Tibial nerve (tissue), 4 donors: ENCODE measurements around the gene DNAJB6.

Experiments
- CTCF ChIP-seq, 5 experiments: fragments of 200-600 bp in 3 of 5; fragments of 450-650 bp in 2 of 5; sonication (generic) in 3 of 5; IDR thresholded peaks; one replicate each; pipeline ENCODE4 v1.5.1; 2016 to 2019; ENCODE audit warnings: antibody characterized with exemption in 5 of 5, mild to moderate bottlenecking in 3 of 5, moderate library complexity in 2 of 5
- EP300 ChIP-seq, 2 donors: sonication (generic); formaldehyde crosslinking; IDR thresholded peaks; one replicate each; pipeline ENCODE4 v1.6.1; 2017; ENCODE audit warnings: antibody characterized with exemption in 2 of 2, mild to moderate bottlenecking in 1 of 2
- POLR2A ChIP-seq, 2 donors: fragments of 450-650 bp; IDR thresholded peaks; one replicate each; pipeline ENCODE4 v1.6.1; 2017; ENCODE audit warnings: antibody characterized with exemption in 2 of 2, mild to moderate bottlenecking in 2 of 2, moderate library complexity in 2 of 2

GRCh38 chr7:157361537-157361936, 24.7 kb downstream of the DNAJB6 start:
- TF ChIP-seq POLR2A (IDR thresholded peaks at IDR 0.05): no peak
- no peak for TF ChIP-seq CTCF (IDR thresholded peaks at IDR 0.05)
- no peak for TF ChIP-seq EP300 (IDR thresholded peaks at IDR 0.05)
